Testis (tissue), 3 donors: ENCODE results near the gene ELAC2. TPM values are rescaled to one million over a fixed set of nuclear protein-coding genes. Genes with fewer than 3 reads are reported as not detected.

Experiments
- DNase-seq: peaks from one replicate; pipeline ENCODE4 v3.0.0-alpha.2; 2019
- H3K27ac ChIP-seq, 2 donors: fragments of 200-600 bp; sonication (generic); one replicate each; pipeline ENCODE4 v1.5.1; 2019
- H3K27me3 ChIP-seq: fragments of 200-600 bp; sonication (generic); one replicate; pipeline ENCODE4 v1.5.1; 2019
- H3K36me3 ChIP-seq: fragments of 200-600 bp; sonication (generic); one replicate; pipeline ENCODE4 v1.5.1; 2017; ENCODE audit warnings: low read depth; ENCODE audit errors: missing control alignments
- H3K4me1 ChIP-seq: fragments of 200-600 bp; sonication (generic); one replicate; pipeline ENCODE4 v1.5.1; 2019
- H3K4me3 ChIP-seq, 2 donors: fragments of 200-600 bp; sonication (generic); one replicate each; pipeline ENCODE4 v1.5.1; 2017 to 2019
- H3K9me3 ChIP-seq: fragments of 200-600 bp; sonication (generic); one replicate; pipeline ENCODE4 v1.5.1; 2017
- CTCF ChIP-seq, 3 experiments: fragments of 450-650 bp in 2 of 3; fragments of 200-600 bp in 1 of 3; sonication (generic) in 1 of 3; IDR thresholded peaks; one replicate each; pipeline ENCODE4 v1.5.1; 2016 to 2019; ENCODE audit warnings: antibody characterized with exemption in 3 of 3, mild to moderate bottlenecking in 2 of 3, moderate library complexity in 1 of 3
- POLR2A ChIP-seq: fragments of 450-650 bp; IDR thresholded peaks from one replicate; pipeline ENCODE4 v1.6.1; 2017; ENCODE audit warnings: antibody characterized with exemption, mild to moderate bottlenecking, moderate library complexity
- WGBS, 2 donors: methylation state at CpG; one replicate each; pipeline ENCODE4 v1.1.5; 2018; 5-methylcytosine and 5-hydroxymethylcytosine counted together
- intact Hi-C: fragments of 100-400 bp; cut with DNase I; formaldehyde crosslinking; loops from one replicate; pipeline ENCODE4 v1.15.1; 2023; ENCODE audit warnings: low total_unique reads
- polyA plus RNA-seq: library from polyadenylated mRNA; stranded (reverse); fragments of 350-450 nt; fragmentation: Illumina TruSeq; extraction: RNeasy Lipid Tissue Mini Kit (QIAGEN cat#74804); gene quantifications from one replicate; pipeline ENCODE4 v1.2.3, GENCODE V29; 2014; ENCODE audit warnings: low read depth, low replicate concordance; ENCODE audit not compliant: insufficient read depth
- total RNA-seq, 2 donors: library from RNA; depleted of rRNA; stranded (reverse); fragments of >200 nt; gene quantifications; one replicate each; pipeline ENCODE4 v1.2.3, GENCODE V29; 2016

The ELAC2 gene
- total and polyA plus RNA-seq, 3 donors from 2014 or later, result 65.0 to 114 (median 108) TPM

GRCh38 chr17:12995106-12995895 is 22.5 kb downstream of the ELAC2 start:
- 96 to 99% methylated on average over 10 to 11 of the region's 11 CpGs for WGBS, 2 donors
- DNase-seq, result no peak
- Histone ChIP-seq H3K27me3 (no peaks in the 10 kb centered on the region), H3K27ac (no peak overlapping the region), H3K4me1 (no peaks in the 10 kb centered on the region), H3K36me3 (no peaks in the 10 kb centered on the region), H3K9me3 (no peaks in the 10 kb centered on the region), H3K4me3 (no peak overlapping the region)
- no peak for TF ChIP-seq POLR2A
- intact Hi-C loops, result no loop called here

GRCh38 chr17:12994341-12995074 is 23.3 kb downstream of the ELAC2 start:
- no peak for DNase-seq
- Histone ChIP-seq H3K27ac (no peak overlapping the region), H3K9me3 (no peaks in the 10 kb centered on the region), H3K27me3 (no peaks in the 10 kb centered on the region), H3K36me3 (no peaks in the 10 kb centered on the region), H3K4me3 (no peak overlapping the region), H3K4me1 (no peaks in the 10 kb centered on the region)
- intact Hi-C loops, result no loop called here
- TF ChIP-seq CTCF (IDR thresholded peaks at IDR 0.05) (no peak), POLR2A (no peak)
- 84 to 92% methylated on average over 12 to 19 of the region's 19 CpGs for WGBS, 2 donors

GRCh38 chr17:12993631-12994030 is 24.2 kb downstream of the ELAC2 start:
- TF ChIP-seq POLR2A (no peak), CTCF (IDR thresholded peaks at IDR 0.05) (no peak)
- intact Hi-C loops, result no loop called here
- DNase-seq, result no peak
- Histone ChIP-seq H3K9me3 (no peaks in the 10 kb centered on the region), H3K36me3 (no peaks in the 10 kb centered on the region), H3K4me1 (no peaks in the 10 kb centered on the region), H3K27ac (no peak overlapping the region), H3K4me3 (no peak overlapping the region), H3K27me3 (no peaks in the 10 kb centered on the region)
- WGBS, 2 donors, result 71 to 92% methylated on average over 8 to 14 of the region's 14 CpGs

- TF ChIP-seq CTCF (IDR thresholded peaks at IDR 0.05), result no peak
- TF ChIP-seq POLR2A, result no peak
- no peak overlapping the region for H3K4me3 ChIP-seq
- no peaks in the 10 kb centered on the region for H3K27me3 ChIP-seq
- no peaks in the 10 kb centered on the region for H3K4me1 ChIP-seq
- H3K27ac ChIP-seq, result no peak overlapping the region
- no peaks in the 10 kb centered on the region for H3K36me3 ChIP-seq
- H3K9me3 ChIP-seq, result no peaks in the 10 kb centered on the region
- intact Hi-C loops, result no loop called here
- no peak for DNase-seq
- 93 to 98% methylated on average over 8 to 14 of the region's 14 CpGs for WGBS, 2 donors
Observed at GRCh38 chr17:12992676-12993075, 25.2 kb downstream of the ELAC2 start.

GRCh38 chr17:12990926-12991325 is 26.9 kb downstream of the ELAC2 start:
- DNase-seq, result no peak
- Histone ChIP-seq H3K36me3 (no peaks in the 10 kb centered on the region), H3K9me3 (no peaks in the 10 kb centered on the region), H3K27ac (no peak overlapping the region), H3K27me3 (no peaks in the 10 kb centered on the region), H3K4me3 (no peak overlapping the region), H3K4me1 (no peaks in the 10 kb centered on the region)
- WGBS, 2 donors, result 90 to 92% methylated on average over 12 of the region's 12 CpGs
- intact Hi-C loops, result no loop called here
- TF ChIP-seq POLR2A (no peak), CTCF (IDR thresholded peaks at IDR 0.05) (no peak)
